ENCODE measurements around the gene DCN. TPM values are rescaled to one million over a fixed set of nuclear protein-coding genes. Genes with fewer than 3 reads are reported as not detected.

DCN gene
- total RNA-seq, 6 experiments from 2014 or later: 82.7 to 235 (median 164) TPM

DNA sequence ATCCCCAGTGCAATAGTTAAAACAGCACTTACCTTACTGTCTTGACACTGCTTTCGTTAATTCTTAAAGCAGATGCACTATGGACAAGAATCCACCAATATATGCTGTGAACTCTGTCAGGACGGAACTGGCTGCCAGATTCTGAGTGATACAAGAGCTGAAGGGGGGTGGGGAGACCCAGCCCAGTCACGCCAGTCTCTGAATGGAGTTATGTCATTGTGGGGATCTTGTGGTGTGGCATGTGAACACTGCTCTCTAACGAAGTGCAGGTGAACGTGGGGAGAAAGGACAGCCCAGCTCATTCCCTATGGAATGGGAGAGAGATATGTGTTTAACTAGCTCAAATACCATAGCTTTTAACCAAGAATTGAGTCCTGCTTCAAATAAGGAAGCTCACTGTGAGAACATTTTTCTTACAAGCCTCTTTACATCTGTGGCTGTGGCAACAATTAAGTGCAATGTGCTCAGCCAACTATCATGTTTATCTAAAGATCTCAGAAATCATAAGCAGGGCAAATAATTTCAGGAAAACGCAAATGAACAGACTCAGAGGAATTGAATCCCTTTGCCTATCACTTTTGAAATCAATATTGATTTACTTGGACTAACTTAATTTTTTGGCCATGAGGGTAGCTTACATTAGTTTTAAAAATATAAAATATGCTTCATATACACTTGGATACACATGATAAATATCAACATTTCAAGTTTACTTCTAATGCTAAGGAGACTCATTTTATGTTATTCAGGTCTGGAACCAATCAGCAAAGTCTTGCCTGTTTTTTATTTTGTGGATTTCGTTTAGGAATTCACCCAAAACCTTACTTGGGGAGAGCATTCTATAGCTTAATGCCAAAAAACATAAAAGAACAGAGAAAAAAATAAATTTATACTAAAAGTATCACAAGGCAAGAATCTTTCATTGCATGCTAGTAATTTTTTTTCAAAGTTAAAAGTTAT lies 71.0 kb downstream of the DCN start, which contains the start of gene LUM:
Gene LUM (minus strand): TSS at position 129 of the 960 bp plus-strand sequence. CDS start 2,515 bp downstream, outside the sequence.
- ATAC-seq: no peak
- Histone ChIP-seq H3K4me3 (no peak within 1 kb of the TSS), H3K27ac (no peak within 1 kb of the TSS)

DNA sequence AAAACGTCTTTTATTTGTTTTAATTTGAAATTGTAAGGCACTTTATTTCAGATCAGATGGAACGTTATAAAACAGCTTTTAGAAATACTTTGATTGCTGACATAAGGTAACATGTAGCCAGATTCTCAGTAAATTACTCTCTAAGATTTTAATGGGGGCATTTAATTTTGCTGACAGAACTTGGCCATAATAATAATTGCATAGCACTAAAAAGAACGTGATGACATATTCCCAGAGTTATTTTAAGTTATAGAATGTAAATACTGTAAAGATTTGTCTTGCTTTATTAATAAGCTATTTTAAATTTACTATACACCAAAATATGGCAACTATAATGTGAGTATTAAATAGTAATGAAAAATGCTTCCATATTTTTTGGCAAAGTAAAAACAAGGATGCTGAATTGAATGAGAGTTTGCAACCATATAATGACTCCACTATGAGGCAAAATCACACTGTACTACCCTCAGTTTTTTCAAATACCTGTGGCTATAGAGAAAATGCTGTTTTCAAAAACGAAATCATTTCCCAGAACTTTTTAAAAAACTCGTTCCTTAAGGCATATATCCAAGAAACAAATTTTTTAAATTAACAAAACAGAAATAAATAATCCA lies 72.2 kb downstream of the DCN start:
- TF ChIP-seq, protein P1, sequence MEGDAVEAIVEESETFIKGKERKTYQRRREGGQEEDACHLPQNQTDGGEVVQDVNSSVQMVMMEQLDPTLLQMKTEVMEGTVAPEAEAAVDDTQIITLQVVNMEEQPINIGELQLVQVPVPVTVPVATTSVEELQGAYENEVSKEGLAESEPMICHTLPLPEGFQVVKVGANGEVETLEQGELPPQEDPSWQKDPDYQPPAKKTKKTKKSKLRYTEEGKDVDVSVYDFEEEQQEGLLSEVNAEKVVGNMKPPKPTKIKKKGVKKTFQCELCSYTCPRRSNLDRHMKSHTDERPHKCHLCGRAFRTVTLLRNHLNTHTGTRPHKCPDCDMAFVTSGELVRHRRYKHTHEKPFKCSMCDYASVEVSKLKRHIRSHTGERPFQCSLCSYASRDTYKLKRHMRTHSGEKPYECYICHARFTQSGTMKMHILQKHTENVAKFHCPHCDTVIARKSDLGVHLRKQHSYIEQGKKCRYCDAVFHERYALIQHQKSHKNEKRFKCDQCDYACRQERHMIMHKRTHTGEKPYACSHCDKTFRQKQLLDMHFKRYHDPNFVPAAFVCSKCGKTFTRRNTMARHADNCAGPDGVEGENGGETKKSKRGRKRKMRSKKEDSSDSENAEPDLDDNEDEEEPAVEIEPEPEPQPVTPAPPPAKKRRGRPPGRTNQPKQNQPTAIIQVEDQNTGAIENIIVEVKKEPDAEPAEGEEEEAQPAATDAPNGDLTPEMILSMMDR (IDR thresholded peaks at IDR 0.05): no peak
- TF ChIP-seq POLR2A (IDR thresholded peaks at IDR 0.05): no peak
- WGBS (ENCODE audit: insufficient coverage, low coverage, low lambda C conversion rate, missing lambda C conversion rate): 27% methylated on average over 5 of the region's 5 CpGs
- H3K4me1 ChIP-seq: no peaks in the 10 kb centered on the region
- no peaks in the 10 kb centered on the region for H3K36me3 ChIP-seq
- intact Hi-C loops (cut with DNase I): no loop called here
- H3K27me3 ChIP-seq: no peaks in the 10 kb centered on the region
- H3K9me3 ChIP-seq: no peaks in the 10 kb centered on the region
- no peak overlapping the region for H3K4me3 ChIP-seq
- ATAC-seq: no peak
- no peak overlapping the region for H3K27ac ChIP-seq
- no peak for DNase-seq

More for the DNA sequence above, 71.0 kb downstream of the DCN start, which contains the start of gene LUM:
- Histone ChIP-seq H3K27me3 (no peaks in the 10 kb centered on the region), H3K4me1 (no peaks in the 10 kb centered on the region), H3K9me3 (no peaks in the 10 kb centered on the region), H3K36me3 (no peaks in the 10 kb centered on the region)
- no peak for TF ChIP-seq POLR2A (IDR thresholded peaks at IDR 0.05)
- TF ChIP-seq, protein P1 (IDR thresholded peaks at IDR 0.05): no peak
- no peak for DNase-seq
- intact Hi-C loops (cut with DNase I): no loop called here
- 31% methylated on average over 7 of the region's 7 CpGs for WGBS (ENCODE audit: insufficient coverage, low coverage, low lambda C conversion rate, missing lambda C conversion rate)

DNA sequence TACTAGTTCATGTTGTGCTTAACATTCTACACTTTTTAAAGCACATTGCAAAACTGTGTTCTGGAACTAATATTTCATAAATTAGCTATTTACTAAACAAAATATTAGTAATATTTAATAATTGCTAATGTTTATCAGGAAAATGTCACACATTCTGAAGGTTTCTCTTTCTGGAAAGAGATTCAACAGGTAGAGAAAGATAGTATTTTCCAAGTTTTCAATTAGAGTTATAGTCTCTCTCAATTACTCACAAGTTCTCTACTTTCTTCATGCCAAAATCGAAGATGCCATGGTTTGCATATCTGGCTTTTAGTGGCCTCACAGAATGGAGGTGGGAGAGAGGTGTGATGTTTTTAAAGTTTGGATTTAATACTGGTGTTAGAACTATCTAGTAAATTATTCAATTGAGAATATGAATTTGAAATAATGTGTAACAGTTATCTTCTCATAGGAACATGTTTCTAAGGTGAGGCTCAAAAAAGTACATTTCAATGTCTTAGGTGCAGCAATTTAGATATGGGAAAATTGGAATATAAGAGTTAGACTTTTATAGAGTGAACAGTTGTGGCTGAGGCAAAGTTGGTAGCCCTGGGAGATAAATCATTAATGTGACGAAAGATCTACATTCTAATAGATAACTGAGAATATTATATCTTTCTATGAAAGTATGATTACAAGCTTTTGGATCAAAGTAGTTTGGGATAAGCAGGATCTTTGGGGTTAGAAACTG lies 72.9 kb downstream of the DCN start:
- TF ChIP-seq, protein P1 (IDR thresholded peaks at IDR 0.05): no peak
- no peak for TF ChIP-seq POLR2A (IDR thresholded peaks at IDR 0.05)
- Histone ChIP-seq H3K36me3 (no peaks in the 10 kb centered on the region), H3K4me3 (no peak overlapping the region), H3K9me3 (no peaks in the 10 kb centered on the region), H3K4me1 (no peaks in the 10 kb centered on the region), H3K27ac (no peak overlapping the region), H3K27me3 (no peaks in the 10 kb centered on the region)
- intact Hi-C loops (cut with DNase I): no loop called here
- ATAC-seq (no peak), DNase-seq (no peak)
- WGBS (ENCODE audit: insufficient coverage, low coverage, low lambda C conversion rate, missing lambda C conversion rate): 49% methylated on average over 2 of the region's 2 CpGs

DNA sequence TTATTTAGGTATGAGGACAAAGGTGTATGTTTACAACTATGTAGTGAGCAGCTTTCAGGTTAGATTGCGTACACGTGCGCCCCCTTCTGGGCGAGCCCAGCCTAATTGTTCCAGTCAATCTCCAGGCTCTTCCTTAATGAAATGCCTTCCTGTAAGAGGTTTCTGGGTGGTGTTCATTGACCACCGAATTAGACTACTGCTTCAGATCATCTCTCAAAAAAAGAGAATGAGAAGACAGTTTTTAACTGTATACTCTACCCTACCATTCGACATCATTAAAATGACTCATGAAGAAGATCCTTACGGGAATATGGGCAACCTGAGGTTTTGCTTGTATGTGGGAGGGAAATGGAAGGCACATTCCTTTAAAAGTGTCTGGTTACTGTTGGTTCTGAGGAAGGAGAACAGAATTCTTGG lies 73.5 kb downstream of the DCN start:
- Histone ChIP-seq H3K27ac (no peak overlapping the region), H3K4me1 (no peaks in the 10 kb centered on the region), H3K36me3 (no peaks in the 10 kb centered on the region), H3K9me3 (no peaks in the 10 kb centered on the region), H3K27me3 (no peaks in the 10 kb centered on the region), H3K4me3 (no peak overlapping the region)
- TF ChIP-seq, protein P1 (IDR thresholded peaks at IDR 0.05): peak; percentile 40 to 76 (median 54)
- no peak for TF ChIP-seq POLR2A (IDR thresholded peaks at IDR 0.05)
- ATAC-seq: peak; percentile 49 to 83 (median 66)
- intact Hi-C loops (cut with DNase I): no loop called here
- 6% methylated on average over 7 of the region's 7 CpGs for WGBS (ENCODE audit: insufficient coverage, low coverage, low lambda C conversion rate, missing lambda C conversion rate)
- peak; percentile 34 to 60 (median 57) for DNase-seq

Measured in right lobe of liver (tissue), 6 donors.